KBM-7 (cell line): Measurements from ENCODE around the gene OTUD3.
"Not testable (repeated sequence)": the region's sequence is repeated elsewhere in the genome, so short reads cannot be mapped to it uniquely, and the experiment has no call there.

Source experiments
- DNase-seq: peaks from one replicate; pipeline ENCODE4 v3.0.0-alpha.2; 2015
- in situ Hi-C: fragments of 300-500 bp; cut with MboI; formaldehyde crosslinking; loops from 2 replicates; pipeline ENCODE4 v1.14.3; 2020; ENCODE audit warnings: low sequenced_read_pairs, low pct_unique_long_range_greater_than_20kb, mixed read lengths

Gene OTUD3

GRCh38 chr1:19894218-19894617, 12.0 kb downstream of the OTUD3 start:
- no peak for DNase-seq
- in situ Hi-C loops, result no loop called here

GRCh38 chr1:19901653-19902052, 19.5 kb downstream of the OTUD3 start:
- no peak for DNase-seq
- in situ Hi-C loops, result loop anchor here (25.0 kb wide), 1 partner anchor 761 kb away; the partner anchor contains the start of gene DDOST

GRCh38 chr1:19903621-19904020, 21.4 kb downstream of the OTUD3 start:
- DNase-seq, result no peak
- in situ Hi-C loops, result loop anchor here (25.0 kb wide), 1 partner anchor 759 kb away; the partner anchor contains the start of gene DDOST

- in situ Hi-C loops, result loop anchor here (25.0 kb wide), 1 partner anchor 755 kb away; the partner anchor contains the start of gene DDOST
- DNase-seq, result no peak
Measured at GRCh38 chr1:19907456-19907855, 25.3 kb downstream of the OTUD3 start.

- in situ Hi-C loops, result loop anchor here (25.0 kb wide), 1 partner anchor 753 kb away; the partner anchor contains the start of gene DDOST
- no peak for DNase-seq
Measured at GRCh38 chr1:19909392-19909791, 27.2 kb downstream of the OTUD3 start.

- DNase-seq, result no peak
- in situ Hi-C loops, result loop anchor here (25.0 kb wide), 1 partner anchor 752 kb away; the partner anchor contains the start of gene DDOST
Measured at GRCh38 chr1:19909971-19910370, 27.8 kb downstream of the OTUD3 start.

- no peak for DNase-seq
- in situ Hi-C loops, result loop anchor here (25.0 kb wide), 1 partner anchor 752 kb away; the partner anchor contains the start of gene DDOST
Measured at GRCh38 chr1:19910650-19911049, 28.5 kb downstream of the OTUD3 start.

GRCh38 chr1:19918057-19918456, 35.9 kb downstream of the OTUD3 start:
- in situ Hi-C loops, result loop anchor here (25.0 kb wide), 1 partner anchor 744 kb away; the partner anchor contains the start of gene DDOST
- DNase-seq, result peak; percentile 78

GRCh38 chr1:19920132-19920710, 38.0 kb downstream of the OTUD3 start:
- in situ Hi-C loops, result loop anchor here (25.0 kb wide), 1 partner anchor 742 kb away; the partner anchor contains the start of gene DDOST
- DNase-seq, result no peak

GRCh38 chr1:19921310-19921709, 39.1 kb downstream of the OTUD3 start:
- no peak for DNase-seq
- in situ Hi-C loops, result loop anchor here (25.0 kb wide), 1 partner anchor 741 kb away; the partner anchor contains the start of gene DDOST

- in situ Hi-C loops, result loop anchor here (25.0 kb wide), 1 partner anchor 740 kb away; the partner anchor contains the start of gene DDOST
- DNase-seq, result no peak
Measured at GRCh38 chr1:19922015-19922688, 40.0 kb downstream of the OTUD3 start.

GRCh38 chr1:19923137-19923952, 41.1 kb downstream of the OTUD3 start, which contains the start of gene PLA2G2E:
Gene PLA2G2E, minus strand, starts transcription at chr1:19923617. Its CDS starts 58 bp downstream, at chr1:19923559.
- in situ Hi-C loops, result loop anchor here (25.0 kb wide), 1 partner anchor 739 kb away; the partner anchor contains the start of gene DDOST
- no peak for DNase-seq

- in situ Hi-C loops, result loop anchor here (25.0 kb wide), 1 partner anchor 738 kb away; the partner anchor contains the start of gene DDOST
Measured at GRCh38 chr1:19923953-19924346, 41.8 kb downstream of the OTUD3 start.

GRCh38 chr1:19925342-19926070, 43.3 kb downstream of the OTUD3 start:
- DNase-seq, result no peak
- in situ Hi-C loops, result loop anchor here (25.0 kb wide), 2 partner anchors 112 to 537 kb away; no protein-coding TSS in a partner anchor

More at GRCh38 chr1:19923953-19924346, 41.8 kb downstream of the OTUD3 start:
- no peak for DNase-seq

GRCh38 chr1:19926296-19927129, 44.3 kb downstream of the OTUD3 start:
- in situ Hi-C loops, result loop anchor here (25.0 kb wide), 2 partner anchors 111 to 536 kb away; no protein-coding TSS in a partner anchor
- no peak for DNase-seq

- not testable (repeated sequence) for DNase-seq
- in situ Hi-C loops, result loop anchor here (25.0 kb wide), 2 partner anchors 110 to 535 kb away; no protein-coding TSS in a partner anchor
Measured at GRCh38 chr1:19927130-19927421, 44.9 kb downstream of the OTUD3 start.

- in situ Hi-C loops, result loop anchor here (25.0 kb wide), 2 partner anchors 104 to 529 kb away; no protein-coding TSS in a partner anchor
Measured at GRCh38 chr1:19932866-19933265, 50.7 kb downstream of the OTUD3 start.

More at GRCh38 chr1:19932866-19933265, 50.7 kb downstream of the OTUD3 start:
- DNase-seq, result no peak
